NCI-H226 (cell line): Measurements from ENCODE around the gene CD200.

Experiments used
- DNase-seq: peaks from one replicate; pipeline ENCODE4 v3.0.0-alpha.2; 2015

Gene CD200

DNA sequence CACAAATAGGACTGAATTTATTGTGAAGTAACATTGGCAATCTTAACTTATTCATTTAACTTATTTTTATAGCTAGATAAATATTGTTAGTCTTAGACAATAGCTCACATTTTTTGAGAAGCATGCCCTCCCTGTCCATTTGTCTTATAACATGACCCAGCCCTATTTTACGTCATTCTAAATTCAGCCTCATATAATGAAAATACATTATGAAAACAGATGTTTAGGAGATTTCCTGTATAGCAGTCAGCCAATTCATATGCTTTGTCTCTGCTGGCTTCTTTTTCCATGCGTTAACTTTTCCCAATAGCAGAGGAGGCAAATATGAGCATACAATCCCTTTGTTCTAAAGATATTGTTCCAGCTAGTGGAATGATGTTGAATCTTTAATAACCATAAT is 29.3 kb downstream of the CD200 start:
- no peak for DNase-seq

DNA sequence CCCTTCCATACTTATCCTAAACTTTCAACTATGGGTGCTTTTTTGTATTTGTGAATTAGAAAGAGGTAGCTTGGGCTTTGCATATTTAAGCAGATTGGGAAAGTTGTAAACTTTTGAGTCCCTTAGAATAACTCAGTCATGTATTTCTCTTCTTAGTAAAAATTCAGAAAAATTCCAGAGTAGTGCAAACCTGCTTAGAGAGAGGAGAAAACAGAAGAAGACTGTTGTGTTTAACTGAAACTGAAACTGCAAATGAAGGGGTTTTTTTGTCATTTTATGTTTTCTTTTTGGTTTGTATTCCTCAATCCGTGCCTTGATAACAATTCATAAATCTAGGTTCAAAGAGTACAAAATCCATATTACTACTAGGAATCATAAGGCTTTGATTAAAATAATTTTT is 31.3 kb downstream of the CD200 start:
- DNase-seq = no peak

DNA sequence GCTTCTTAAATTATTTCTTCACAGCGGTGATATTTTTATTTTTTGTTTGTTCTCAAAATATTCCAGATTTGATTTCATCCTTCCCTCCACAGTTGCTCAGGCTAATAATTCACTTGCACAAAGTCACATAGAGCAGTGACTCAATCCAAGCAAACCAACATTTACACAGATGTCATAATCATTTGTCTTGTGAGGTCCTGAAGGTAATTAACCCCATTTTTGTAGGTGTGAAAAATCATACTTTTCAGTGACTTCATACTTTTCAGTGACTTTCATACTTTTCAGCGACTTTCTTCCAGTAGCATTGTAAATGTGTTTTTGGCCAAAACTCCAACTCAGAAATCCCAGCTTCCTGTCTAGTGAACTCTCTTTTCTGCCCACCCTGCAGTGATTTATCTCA is 32.1 kb downstream of the CD200 start:
- DNase-seq = no peak

DNA sequence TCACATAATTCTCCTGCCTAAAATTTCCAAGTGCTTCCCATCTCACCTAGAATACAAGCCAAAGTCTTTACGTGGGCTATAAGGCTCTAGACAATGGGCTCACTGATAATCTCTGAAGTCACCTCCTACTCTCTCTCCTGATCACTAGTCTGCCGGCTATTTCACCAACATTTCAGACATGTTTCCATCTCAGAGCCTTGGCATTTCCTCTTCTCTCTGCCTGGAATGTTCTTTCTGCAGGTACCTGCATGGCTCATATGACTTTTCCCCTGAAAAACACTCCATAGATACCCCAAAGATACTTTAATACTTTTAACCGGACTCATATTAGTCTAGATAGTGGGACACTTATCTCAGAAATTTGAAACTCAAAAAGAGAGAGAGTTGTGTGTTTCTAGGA is 32.7 kb downstream of the CD200 start:
- DNase-seq = peak; percentile 84

DNA sequence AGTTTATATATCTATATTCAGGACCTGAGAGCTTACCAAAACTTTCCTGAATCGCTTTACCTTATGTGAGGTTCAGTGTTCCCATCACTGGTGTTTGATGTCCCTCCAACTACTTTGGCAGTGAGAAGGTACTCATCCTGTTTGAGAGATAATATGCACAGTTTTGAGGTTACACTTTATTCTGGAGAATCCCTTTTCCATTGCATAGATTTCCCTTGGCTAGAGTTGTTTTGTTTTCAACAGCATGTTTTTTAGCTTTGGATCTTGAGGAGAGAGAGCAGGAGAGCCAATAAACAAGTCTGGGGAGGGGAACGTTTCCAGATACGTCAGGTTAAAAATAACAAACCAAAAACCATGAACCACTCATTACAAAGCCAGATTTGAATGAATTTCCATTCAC is 33.6 kb downstream of the CD200 start:
- no peak for DNase-seq

DNA sequence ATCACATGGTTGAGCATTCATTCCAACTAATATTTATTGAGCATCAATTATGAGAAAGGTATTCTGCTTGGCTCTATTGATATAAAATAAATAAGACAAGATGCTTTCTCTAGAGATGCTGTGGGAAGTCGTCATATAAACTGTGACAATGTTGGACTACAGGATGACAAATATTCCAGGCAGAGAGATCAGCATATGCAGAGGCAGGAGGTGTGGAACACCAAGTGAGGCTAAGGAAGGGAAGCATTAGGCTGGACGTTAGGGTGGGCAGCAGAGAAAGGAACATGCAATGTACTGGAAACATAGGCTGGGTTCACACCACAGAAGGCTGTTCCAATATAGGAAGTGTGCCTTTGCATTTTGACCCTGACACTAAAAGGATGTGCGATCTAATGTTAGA is 38.6 kb downstream of the CD200 start:
- DNase-seq = no peak

DNA sequence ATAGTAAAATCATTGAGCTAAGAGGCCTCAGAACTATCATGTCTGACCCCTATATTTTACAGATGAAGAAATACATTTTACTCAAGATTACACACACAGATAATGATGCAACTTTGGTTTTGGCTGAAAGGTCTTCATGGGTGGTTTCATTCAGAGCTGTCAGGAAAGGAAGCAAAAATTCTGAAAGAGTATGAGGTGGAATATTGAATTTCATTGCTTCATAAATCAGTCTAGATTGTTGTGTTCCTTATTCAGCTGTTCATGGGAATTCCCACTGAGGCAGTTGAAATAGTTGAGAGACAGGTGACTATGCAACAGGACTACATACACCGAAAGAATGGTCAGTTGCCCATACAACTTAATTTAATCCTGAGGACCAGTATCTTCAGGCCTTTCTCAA is 39.4 kb downstream of the CD200 start:
- peak; percentile 37 for DNase-seq

DNA sequence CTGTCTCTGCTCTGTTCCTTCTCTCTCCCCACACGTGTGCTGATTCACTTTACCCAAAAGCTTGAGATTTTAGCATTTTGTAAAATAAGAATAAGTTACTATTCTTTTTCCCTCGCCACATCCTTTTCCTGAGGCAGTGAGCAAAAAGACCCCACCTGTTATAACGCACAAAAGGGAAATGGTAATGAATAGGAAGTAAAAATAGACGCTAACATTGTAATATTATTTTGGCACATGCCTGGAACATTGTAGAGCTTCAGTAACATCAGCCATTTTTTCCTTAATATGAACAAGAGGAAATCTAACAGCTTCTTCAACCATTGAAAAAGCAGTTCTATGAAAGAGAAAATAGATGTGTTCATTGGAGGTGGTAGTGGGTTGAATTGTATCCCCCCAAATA is 40.5 kb downstream of the CD200 start:
- DNase-seq = no peak

DNA sequence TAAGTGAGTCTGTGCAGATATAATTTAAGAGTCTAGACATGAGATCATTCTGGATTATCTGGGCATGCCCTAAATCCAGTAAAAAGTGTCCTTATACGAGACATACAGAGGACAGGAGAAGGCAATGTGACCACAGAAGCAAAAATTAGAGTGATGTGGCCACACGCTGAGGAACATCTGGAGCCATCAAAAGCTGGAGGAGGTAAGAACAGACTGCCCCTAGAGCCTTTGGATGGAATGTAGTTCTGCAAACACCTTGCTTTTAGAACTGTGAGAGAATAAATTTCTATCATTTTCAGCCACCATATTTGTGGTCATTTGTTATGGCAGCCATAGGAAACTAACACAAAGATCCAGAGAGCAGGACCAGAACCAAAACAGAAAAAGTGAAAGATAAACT is 41.0 kb downstream of the CD200 start:
- DNase-seq = no peak

DNA sequence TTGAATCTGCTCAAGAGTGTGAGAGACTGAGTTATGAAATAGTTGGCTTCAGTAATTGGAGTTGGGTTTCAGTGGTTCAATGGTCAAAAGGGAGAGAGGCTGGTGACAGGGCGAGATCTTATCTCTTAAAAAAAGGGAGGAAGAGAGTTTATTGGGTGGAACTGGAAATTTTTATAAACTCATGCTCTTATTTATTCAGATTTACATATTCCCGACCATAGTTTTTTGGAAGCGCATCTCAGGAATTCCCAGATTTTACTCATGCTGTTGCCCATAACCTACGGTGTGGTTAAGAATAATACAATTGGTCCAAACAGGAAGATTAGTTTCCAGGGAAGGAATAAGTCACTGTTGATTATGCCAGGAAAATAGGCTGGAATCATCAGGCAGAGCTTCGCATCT is 41.4 kb downstream of the CD200 start:
- DNase-seq = peak; percentile 26

DNA sequence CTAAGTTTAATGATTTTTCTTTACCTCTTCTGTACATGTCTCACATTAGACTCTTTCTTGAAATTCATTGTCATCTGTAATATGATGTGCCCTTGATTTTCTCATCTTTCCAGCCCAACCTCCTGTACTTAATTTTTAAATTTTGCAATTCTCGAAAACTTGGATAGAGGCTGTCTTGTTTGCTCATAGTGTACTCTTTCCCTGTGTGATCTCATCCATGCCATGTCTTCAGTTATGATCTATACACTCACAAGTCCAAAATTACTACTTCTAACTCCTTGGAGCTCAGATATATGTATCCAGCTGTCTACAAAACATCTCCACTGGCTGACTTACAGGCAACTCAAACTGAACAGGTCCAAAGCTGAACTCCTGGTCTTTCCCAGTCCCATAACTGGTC is 42.2 kb downstream of the CD200 start:
- no peak for DNase-seq

DNA sequence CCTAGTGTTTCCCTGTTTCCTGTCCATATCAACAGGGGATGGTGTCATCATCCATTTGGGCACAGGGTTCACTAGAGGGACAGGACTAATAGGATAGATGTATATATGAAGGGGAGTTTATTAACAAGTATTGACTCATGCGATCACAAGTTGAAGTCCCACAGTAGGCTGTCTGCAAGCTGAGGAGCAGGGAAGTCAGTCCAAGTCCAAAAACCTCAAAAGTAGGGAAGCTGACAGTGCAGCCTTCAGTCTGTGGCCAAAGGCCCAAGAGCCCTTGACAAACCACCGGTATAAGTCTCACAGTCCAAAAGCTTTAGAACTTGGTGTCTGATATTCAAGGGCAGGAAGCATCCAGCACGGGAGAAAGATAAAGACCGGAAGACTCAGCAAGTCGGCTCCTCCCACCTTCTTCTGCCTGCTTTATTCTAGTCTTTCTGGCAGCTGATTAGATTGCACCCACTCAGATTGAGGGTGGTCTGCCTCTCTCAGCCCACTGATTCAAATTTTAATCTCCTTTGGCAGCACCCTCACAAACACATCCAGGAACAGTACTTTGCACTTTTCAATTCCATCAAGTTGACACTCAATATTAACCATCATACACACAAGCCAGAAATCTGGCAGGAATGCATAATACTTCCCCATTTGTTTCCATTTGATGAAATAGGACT is 43.4 kb downstream of the CD200 start:
- peak; percentile 80 for DNase-seq

DNA sequence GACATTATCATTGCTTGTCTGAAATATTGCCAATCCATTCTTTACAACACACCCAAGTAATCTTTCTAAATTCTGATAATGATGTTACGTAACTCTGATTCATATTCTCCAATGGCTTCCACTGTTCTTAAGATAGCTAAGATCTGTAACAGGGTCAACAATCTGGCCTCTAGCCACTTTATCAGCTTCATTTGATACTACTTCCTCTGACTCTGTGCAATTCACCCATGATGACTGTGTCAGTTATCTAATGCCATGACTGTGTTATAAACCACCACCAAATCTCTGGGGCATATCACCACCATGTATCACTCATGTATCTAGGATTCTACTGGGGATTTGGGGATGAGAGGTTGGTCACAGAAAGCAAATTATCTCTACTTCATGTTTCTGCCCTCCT is 44.0 kb downstream of the CD200 start:
- peak; percentile 99 for DNase-seq

DNA sequence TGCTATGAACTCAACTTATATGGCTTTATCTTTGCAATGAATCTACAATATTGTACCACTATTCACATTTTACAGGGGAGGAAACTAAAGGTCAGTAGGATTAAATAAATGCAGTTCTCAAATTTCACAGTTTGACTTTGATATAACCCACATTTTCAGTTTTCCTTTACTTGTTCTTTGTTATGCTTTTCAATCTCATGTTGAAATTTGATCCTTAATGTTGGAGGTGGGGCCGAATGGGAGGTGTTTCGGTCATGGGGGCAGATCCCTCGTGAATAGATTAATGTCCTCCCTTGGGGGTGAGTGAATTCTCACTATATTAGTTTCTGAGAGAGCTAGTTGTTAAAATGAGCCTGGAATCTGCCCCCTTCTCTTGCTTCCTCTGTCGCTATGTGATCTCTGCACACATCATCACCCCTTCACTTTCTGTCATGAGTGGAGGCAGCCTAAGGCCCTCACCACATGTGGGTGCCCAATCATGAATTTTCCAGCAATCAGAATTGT is 44.7 kb downstream of the CD200 start:
- peak; percentile 85 for DNase-seq

DNA sequence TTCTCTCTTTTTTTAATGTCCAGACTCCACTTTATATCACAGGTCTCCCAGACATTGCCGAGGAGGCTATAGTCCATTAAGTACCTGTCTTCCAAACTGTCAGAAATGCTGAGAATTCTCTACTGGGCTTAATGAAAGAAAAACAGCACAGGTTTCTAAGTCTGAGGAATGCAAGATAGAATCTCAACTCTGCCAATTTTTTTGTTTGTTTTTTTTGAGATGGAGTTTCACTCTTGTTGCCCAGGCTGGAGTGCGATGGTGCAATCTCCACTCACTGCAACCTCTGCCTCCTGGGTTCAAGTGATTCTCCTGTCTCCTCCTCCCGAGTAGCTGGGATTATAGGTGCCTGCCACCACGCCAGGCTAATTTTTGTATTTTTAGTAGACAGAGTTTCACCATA is 45.4 kb downstream of the CD200 start:
- peak; percentile 68 for DNase-seq

DNA sequence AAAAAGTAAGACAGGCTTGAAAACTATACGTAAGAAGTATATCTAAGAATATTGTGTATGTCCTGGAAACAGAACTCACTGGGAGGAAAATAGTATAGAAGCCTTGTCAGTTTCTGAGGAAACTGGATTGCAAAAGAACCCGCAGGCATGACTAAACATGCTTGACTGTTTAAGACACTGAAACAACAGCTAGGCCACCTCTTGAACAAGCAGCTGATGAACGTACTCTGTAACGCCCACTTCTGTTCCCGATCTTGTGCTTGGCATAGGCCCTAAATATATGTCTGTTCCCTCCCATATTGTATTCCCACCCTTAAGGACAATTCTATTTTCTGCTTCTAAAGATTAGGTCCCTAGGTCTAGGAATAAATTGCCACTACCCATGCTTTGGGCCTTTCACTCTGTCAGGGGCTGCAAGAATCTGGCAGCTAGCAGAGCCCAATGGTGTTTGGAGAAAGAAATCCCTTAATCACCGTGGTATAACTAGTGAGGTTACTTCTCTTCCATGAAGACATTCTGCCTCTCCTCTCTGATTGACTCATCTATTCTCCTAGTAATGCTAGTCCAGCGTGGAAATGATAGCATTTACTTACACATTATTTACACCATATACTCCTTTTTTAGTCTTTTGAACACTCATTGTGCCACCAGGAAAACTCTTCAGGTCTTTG is 46.2 kb downstream of the CD200 start:
- DNase-seq = peak; percentile 94

DNA sequence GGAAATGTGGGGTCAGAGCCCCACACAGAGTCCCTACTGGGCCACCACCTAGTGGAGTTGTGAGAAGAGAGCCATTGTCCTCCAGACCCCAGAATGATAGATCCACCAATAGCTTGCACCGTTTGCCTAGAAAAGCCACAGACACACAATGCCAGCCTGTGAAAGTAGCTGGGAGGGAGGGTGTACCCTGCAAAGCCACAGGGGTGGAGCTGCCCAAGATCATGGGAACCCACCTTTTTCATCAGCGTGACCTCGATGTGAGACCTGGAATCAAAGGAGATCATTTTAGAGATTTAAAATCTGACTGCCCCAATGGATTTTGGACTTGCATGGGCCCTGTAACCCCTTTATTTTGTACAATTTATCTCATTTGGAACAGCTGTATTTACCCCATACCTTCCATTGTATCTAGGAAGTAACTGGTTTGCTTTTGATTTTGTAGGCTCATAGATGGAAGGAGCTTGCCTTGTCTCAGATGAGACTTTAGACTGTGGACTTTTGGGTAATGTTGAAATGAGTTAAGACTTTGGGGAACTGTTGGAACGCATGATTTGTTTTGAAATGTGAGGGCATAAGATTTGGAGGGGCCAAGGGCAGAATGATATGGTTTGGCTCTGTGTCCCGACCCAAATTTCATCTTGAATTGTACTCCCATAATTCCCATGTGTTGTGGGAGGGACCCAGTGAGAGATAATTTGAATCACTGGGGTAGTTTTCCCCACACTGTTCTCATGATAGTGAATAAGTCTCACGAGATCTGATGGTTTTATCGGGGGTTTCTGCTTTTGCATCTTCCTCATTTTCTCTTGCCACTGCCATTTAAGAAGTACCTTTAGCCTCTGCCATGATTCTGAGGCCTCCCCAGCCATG is 49.0 kb downstream of the CD200 start:
- DNase-seq = no peak

DNA sequence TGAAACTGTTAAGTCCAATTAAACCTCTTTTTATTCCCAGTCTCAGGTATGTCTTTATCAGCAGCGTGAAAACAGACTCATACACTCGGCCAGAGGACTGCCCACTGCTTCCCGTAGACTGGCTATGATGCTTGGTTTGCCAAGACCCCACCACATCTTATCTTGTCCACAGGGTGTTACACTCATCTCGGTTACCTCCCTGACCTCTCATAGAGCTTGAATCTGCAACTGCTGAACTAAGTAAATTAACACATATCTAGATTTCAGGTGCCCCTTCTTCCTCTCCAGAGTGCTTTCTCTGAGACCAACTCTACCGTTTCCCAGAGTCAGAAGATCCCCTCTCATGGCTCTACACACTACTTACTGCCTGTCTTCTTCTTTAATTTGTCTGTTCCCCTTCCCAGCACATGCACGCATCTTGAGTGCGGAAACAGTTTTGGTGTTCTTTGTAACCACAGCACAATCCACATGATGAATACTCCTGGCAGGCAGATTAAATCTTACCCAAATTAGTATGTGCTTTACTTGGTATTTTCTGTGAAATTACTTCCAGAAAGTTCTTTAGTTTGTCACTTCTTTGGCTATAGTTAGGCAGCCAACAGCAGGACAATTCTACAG is 49.7 kb downstream of the CD200 start:
- DNase-seq = no peak

DNA sequence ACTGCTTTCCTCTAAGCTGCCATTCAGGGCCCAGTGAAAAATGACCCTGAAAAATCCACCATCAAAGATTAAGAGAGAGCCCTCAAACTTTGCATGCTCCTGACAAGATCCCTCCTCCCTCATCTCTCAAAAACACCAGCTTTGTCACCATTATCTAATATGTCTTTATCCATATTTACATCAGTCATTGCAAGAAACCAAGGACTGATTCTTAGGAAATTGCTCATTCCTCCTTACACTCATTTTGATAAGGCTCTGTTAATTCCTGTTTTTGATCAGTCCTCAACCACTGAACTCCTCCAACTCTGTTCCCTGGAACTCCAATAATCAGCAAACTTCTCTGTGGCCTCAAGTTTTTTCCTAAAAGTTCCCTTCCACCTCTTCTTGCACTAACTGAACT is 51.8 kb downstream of the CD200 start:
- DNase-seq = no peak

DNA sequence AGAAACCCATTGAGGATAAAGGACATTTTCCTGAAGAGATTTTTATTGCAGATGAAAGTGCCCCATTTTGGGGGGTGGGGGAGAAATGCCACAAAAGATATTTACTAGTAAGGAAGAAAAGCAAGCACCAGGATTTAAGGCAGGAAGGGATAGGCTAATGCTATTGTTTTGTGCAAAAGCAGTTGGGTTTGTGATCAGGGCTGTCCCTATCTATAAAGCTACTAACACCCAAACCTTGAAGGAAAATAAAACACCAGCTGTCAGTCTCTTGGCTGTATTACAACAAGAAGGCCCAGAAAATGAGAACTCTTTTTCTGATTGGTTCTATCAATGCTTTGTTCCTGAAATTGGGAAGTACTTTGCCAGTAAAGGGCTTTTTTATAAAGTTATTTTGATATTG is 56.0 kb downstream of the CD200 start:
- no peak for DNase-seq

DNA sequence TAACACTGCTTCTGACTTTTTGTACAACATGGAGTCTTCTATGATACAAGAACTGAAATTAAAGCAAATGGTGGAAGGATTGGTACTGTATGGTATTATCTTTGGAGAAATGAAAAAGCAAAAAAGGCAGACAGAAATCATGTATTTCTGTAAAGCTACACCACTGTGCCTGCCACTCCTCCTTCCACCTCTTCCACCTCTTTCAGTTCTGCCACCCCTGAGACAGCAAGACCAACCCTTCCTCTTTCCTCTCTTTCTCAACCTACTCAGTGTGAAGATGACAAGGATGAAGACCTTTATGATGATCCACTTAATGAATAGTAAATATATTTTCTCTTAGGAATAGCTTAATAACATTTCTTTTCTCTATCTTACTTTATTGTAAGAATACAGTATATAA is 57.0 kb downstream of the CD200 start:
- DNase-seq = no peak

DNA sequence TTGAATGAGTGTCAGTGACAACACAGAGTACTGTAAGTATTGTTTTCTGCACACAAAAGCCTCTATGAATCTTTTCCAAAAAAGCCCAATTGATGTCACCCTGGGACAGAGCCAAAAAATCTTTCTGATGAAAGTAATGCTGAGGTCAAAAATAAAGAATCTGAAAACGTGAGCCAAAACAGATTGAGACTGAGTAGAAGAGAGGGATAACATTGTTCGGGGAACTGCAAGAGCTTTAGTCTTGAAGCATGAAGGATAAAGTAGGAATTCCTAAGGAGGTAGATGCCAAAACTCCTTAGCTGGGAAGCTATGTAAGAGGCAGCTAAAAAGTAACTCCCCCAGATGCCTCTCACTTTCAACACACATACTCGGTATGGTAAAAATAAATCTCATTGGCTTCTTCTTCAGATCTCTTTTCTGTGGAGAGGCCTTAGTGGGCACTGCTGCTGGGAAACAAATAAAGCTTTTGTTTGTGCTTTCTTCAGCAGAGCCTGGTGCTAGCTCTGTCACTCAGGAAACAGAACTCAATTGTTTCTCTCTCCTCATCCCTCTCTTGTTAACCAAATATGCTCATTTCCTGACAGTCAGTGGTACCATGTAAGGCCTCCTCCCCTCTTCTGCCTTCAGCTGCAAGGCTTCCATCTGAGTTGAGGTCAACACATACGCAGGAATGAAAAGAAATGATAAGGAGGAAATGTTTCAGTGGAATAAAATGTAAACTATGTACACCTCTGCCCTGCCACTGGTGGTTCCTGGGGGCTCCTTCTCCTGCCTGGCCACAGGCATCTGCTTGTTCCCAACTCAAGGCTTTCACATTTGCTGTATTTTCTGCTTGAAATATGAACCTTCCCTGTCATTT is 58.1 kb downstream of the CD200 start:
- peak; percentile 99 for DNase-seq
